ENCODE data around the gene TMA16.

GRCh38 chr4:163558539-163559044, 64.1 kb downstream of the TMA16 start:
- TF ChIP-seq POLR2A (IDR thresholded peaks at IDR 0.05): no peak
- no peak for TF ChIP-seq CTCF (IDR thresholded peaks at IDR 0.05)
